T-cell (primary cell): ENCODE data around the gene RETSAT. TPM values are rescaled to one million over a fixed set of nuclear protein-coding genes. Genes with fewer than 3 reads are reported as not detected.
"Not testable (repeated sequence)": the region's sequence is repeated elsewhere in the genome, so short reads cannot be mapped to it uniquely, and the experiment has no call there.

Experiments used
- ATAC-seq, 4 experiments: fragments of 200-7000 bp in 3 of 4; fragments of 150-1000 bp in 1 of 4; cut with Tn5 transposase; replicated peaks in 1 of 4; 1 replicate in 3 of 4; 2 replicates in 1 of 4; pipeline ENCODE4 v1.10.0; 2021; ENCODE audit warnings: moderate library complexity in 3 of 4, mild to moderate bottlenecking in 2 of 4, moderate number of reproducible peaks in 1 of 4
- CTCF ChIA-PET, 2 donors: fragments of 300-600 bp; sonication (Branson Sonifier 250); formaldehyde crosslinking; loops; one replicate each; lab custom pipeline; 2022; ENCODE audit warnings: antibody characterized with exemption in 2 of 2; lab: Charles Lee
- POLR2A ChIA-PET, 2 donors: fragments of 300-600 bp; sonication (Branson Sonifier 250); formaldehyde crosslinking; loops; one replicate each; lab custom pipeline; 2022; ENCODE audit warnings: antibody characterized with exemption in 2 of 2; lab: Charles Lee
- DNase-seq, 35 experiments: peaks; one replicate each; pipeline versions ENCODE4 v3.0.0 to v3.0.0-alpha.2; 2013 to 2023
- H3K27ac ChIP-seq: one replicate; pipeline ENCODE4 v1.5.1; 2013; ENCODE audit warnings: low read length
- H3K27me3 ChIP-seq, 2 experiments: replicated peaks in 1 of 2; 1 replicate in 1 of 2; 2 replicates in 1 of 2; pipeline versions ENCODE4 v1.6.1 to v1.7.0; 2013; ENCODE audit warnings: low read length in 1 of 2, mixed read lengths in 1 of 2; ENCODE audit not compliant: control insufficient read depth in 2 of 2, insufficient read depth in 2 of 2; ENCODE audit errors: extremely low read depth in 1 of 2
- H3K36me3 ChIP-seq, 2 donors: 1 replicate in 1 of 2; 2 replicates in 1 of 2; pipeline versions ENCODE4 v1.6.1 to v1.7.0; 2013; ENCODE audit warnings: low read length in 1 of 2; ENCODE audit not compliant: control insufficient read depth in 2 of 2, insufficient read depth in 1 of 2; ENCODE audit errors: extremely low read depth in 1 of 2
- H3K4me1 ChIP-seq, 2 experiments: 1 replicate in 1 of 2; 2 replicates in 1 of 2; pipeline versions ENCODE4 v1.6.1 to v1.7.0; 2013; ENCODE audit warnings: low read length in 2 of 2, mixed read lengths in 1 of 2; ENCODE audit not compliant: insufficient read depth in 2 of 2, control insufficient read depth in 1 of 2; ENCODE audit errors: extremely low read depth in 1 of 2
- H3K4me3 ChIP-seq, 2 donors: 1 replicate in 1 of 2; 2 replicates in 1 of 2; pipeline versions ENCODE4 v1.5.1 to v1.7.0; 2013; ENCODE audit warnings: mild to moderate bottlenecking in 2 of 2, low read length in 1 of 2, moderate library complexity in 1 of 2; ENCODE audit not compliant: control insufficient read depth in 1 of 2; ENCODE audit errors: extremely low read depth in 1 of 2
- H3K9me3 ChIP-seq: 2 replicates; pipeline ENCODE4 v1.7.0; 2013
- H3K27ac Mint-ChIP-seq, 2 donors: one replicate each; pipeline ENCODE4 v1.8.0; 2020 to 2021; ENCODE audit warnings: mild to moderate bottlenecking in 2 of 2, mixed read lengths in 2 of 2
- H3K27me3 Mint-ChIP-seq, 2 donors: one replicate each; pipeline ENCODE4 v1.8.0; 2021 to 2022; ENCODE audit warnings: mixed read lengths in 2 of 2
- H3K36me3 Mint-ChIP-seq: one replicate; pipeline ENCODE4 v1.8.0; 2021; ENCODE audit warnings: mixed read lengths
- H3K4me1 Mint-ChIP-seq, 3 donors: one replicate each; pipeline ENCODE4 v1.8.0; 2020 to 2022; ENCODE audit warnings: mixed read lengths in 3 of 3, mild to moderate bottlenecking in 1 of 3
- H3K4me3 Mint-ChIP-seq, 3 donors: one replicate each; pipeline ENCODE4 v1.8.0; 2020 to 2022; ENCODE audit warnings: mild to moderate bottlenecking in 3 of 3, mixed read lengths in 3 of 3, moderate library complexity in 3 of 3
- H3K9me3 Mint-ChIP-seq, 3 donors: one replicate each; pipeline ENCODE4 v1.8.0; 2020 to 2022; ENCODE audit warnings: mixed read lengths in 3 of 3
- WGBS: methylation state at CpG from one replicate; pipeline ENCODE4 v1.1.5; 2013; ENCODE audit warnings: missing lambda C conversion rate; ENCODE audit not compliant: insufficient coverage; 5-methylcytosine and 5-hydroxymethylcytosine counted together
- total RNA-seq, 35 experiments: library from RNA in 6 of 35; stranded (reverse) in 6 of 35; fragments of 120-200 nt in 1 of 35; gene quantifications; one replicate each; pipeline versions ENCODE4 v1.2.1 to v1.2.4 and lab custom pipeline; 2013 to 2026

RETSAT gene
- total RNA-seq, 5 donors from 2014 or later (not counting 1 experiment from before 2014, with no cell fraction given), result 24.2 to 36.3 (median 26.5) TPM

DNA sequence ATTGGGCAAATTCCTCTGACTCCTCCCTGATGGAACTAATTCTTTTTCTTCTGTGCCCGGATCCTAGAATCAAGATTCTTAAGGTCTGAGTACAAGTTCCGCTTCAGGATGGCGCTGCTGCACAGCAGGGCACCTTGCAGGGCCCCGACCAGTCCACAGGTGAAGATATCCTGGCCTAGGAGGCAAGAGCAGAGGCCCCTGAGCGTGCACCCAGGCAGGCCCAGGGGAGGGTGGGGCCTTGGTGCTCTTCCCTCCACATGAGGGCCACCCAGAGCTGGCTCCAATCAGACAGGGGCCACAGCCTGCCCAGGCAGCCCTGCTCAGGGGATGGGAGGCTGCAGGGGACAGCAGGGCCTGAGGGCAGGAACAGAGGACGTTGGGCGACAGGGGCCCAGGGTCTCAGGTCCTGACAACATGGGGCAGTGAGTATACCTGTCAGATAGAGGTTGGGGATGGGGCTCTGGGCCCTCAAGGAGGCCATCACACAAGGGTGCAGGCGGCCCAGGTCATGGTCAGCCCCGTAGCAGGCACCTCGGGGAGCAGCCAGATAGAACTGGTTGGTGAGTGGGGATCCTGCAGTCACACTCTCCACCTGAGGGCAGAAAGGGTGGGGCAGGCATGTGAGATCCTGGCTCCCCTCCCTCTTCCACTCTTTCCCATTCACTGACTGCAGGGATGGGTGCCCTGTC is 11.0 kb downstream of the RETSAT start:
- peaks cover 49% of the 10 kb centered on the region for H3K36me3 Mint-ChIP-seq
- POLR2A ChIA-PET, H3K27ac ChIP-seq, H3K4me3 Mint-ChIP-seq, H3K4me3 ChIP-seq, H3K9me3 Mint-ChIP-seq, ATAC-seq, CTCF ChIA-PET, H3K27ac Mint-ChIP-seq, H3K4me1 ChIP-seq, H3K9me3 ChIP-seq, H3K27me3 ChIP-seq, H3K27me3 Mint-ChIP-seq, H3K4me1 Mint-ChIP-seq, DNase-seq: not testable (repeated sequence)
- peaks cover 7 to 43% of the 10 kb centered on the region in 2 donors for H3K36me3 ChIP-seq
- WGBS, result 100% methylated on average over 6 of the region's 10 CpGs

DNA sequence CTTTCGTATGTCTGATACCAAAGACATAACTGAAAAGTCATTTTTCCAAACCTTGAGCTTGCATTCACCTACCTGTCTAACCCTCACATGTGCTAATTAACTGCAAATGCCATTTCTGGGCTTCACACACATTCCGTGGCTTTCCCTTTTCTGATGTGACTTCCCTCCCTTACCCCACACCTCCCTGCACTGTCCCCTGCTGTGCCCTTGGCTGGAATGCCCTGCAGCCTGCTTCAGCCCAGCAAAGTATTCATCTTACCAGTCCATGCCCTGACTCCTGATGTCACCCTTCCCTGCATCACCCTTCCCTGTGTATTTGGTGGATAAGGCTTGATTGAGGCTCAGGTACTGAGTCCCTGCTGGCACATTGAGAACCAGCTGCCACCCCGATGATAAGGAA is 12.2 kb downstream of the RETSAT start:
- H3K4me1 Mint-ChIP-seq, result no peaks in the 10 kb centered on the region
- H3K4me1 ChIP-seq, result no peaks in the 10 kb centered on the region
- ChIA-PET CTCF (interaction anchor here in 1 of 2 donors (0.6 kb wide), 1 partner anchor 197 kb away, joined by 3 read pairs; the partner anchor contains the start of gene MAT2A), POLR2A (no interaction called here)
- H3K9me3 ChIP-seq, result no peaks in the 10 kb centered on the region
- H3K36me3 Mint-ChIP-seq, result peaks cover 41% of the 10 kb centered on the region
- ATAC-seq (no peak), DNase-seq (no peak)
- H3K9me3 Mint-ChIP-seq, result no peaks in the 10 kb centered on the region
- no peak overlapping the region for H3K4me3 ChIP-seq
- WGBS, result 89% methylated on average over 1 of the region's 3 CpGs
- H3K27me3 Mint-ChIP-seq, result no peaks in the 10 kb centered on the region
- H3K27ac Mint-ChIP-seq, result no peak overlapping the region
- H3K36me3 ChIP-seq, result peaks cover 7 to 37% of the 10 kb centered on the region in 2 donors
- no peaks in the 10 kb centered on the region for H3K27me3 ChIP-seq
- no peak overlapping the region for H3K4me3 Mint-ChIP-seq
- no peak overlapping the region for H3K27ac ChIP-seq

DNA sequence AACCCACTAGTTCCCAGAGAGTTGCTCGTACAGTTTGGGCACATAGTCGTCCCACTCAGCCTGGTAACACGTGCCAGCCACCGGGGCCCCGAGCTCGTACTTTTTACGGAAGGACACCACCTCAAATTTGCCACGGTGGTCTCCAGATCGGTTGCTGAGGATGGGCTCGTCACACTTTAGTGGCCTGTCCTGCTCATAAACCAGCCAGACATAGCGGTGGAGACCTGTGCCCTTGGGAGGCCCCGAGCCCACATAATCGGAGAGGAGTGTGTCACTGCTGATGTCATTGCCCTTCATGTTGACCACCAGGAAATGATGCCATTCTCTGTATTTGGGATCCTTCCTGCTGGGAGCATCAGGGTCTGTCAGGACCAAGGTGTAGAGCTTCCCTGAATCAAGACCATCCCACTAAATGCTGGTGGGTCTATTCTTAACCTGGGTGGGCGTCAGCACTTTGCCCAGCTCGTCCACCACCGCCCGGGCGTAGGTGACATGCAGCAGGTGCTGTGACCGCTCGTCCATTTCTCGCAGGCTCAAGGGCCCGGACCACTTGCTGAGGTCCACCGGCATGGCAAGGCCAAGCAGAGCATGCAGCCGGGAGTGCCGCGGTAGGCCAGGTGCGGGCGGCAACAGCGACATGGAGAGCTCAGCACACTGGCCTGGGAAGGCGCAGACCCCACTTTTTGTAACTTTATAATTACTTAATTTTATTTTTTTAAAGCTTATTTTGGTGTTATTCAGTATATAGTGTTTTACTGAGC is 12.9 kb downstream of the RETSAT start:
- Histone ChIP-seq H3K36me3 (peaks cover 7 to 31% of the 10 kb centered on the region in 2 donors), H3K4me1 (no peaks in the 10 kb centered on the region), H3K9me3 (no peaks in the 10 kb centered on the region), H3K27me3 (no peaks in the 10 kb centered on the region), H3K27ac (no peak overlapping the region), H3K4me3 (no peak overlapping the region)
- Mint-ChIP-seq H3K9me3 (no peaks in the 10 kb centered on the region), H3K27me3 (no peaks in the 10 kb centered on the region), H3K4me1 (no peaks in the 10 kb centered on the region), H3K36me3 (peaks cover 35% of the 10 kb centered on the region), H3K27ac (no peak overlapping the region), H3K4me3 (no peak overlapping the region)
- ATAC-seq, result no peak
- 95% methylated on average over 21 of the region's 30 CpGs for WGBS
- CTCF ChIA-PET, result interaction anchor here in 1 of 2 donors (0.6 kb wide), 1 partner anchor 197 kb away, joined by 3 read pairs; the partner anchor contains the start of gene MAT2A
- POLR2A ChIA-PET, result interaction anchor here in 1 of 2 donors (0.6 kb wide), 1 partner anchor 41 kb away, joined by 4 read pairs; no protein-coding TSS in a partner anchor
- no peak for DNase-seq

DNA sequence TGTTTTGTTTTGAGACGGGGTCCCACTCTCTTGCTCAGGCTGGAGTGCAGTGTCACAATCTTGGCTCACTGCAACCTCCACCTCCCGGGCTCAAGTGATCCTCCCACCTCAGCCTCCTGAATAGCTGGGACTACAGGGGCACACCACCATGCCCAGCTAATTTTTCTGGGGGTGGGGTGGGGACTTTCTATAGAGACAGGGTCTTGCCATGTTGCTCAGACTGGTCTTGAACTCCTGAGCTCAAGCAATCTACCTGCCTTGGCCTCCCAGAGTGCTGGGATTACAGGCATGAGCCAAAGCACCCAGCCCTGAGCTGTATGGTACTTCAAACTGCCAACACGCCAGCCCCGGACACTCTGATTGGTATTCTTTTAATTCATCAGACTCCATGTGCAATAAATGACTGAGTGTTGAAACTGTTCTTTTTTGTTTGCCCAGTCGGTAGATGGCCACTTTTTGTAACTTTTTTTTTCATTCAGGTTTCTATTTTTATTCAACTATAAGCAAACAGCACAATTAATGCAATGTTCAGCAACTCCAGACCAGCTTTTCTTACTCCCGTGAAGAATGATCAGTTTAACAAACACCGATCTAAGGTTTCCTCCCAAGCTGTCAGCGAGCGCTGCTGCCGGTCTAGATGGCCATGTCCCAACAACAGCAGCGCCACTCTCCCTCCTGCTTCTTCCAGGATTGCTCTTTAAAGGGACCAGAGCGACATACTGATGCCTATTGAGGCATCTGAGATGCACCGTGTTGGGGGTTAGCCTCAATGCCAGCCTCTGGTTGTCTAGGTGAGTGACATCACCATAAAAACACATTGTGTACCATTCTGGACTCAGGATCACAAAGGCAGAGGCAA is 14.1 kb downstream of the RETSAT start:
- ChIA-PET POLR2A (interaction anchor here in 1 of 2 donors (0.6 kb wide), 1 partner anchor 42 kb away, joined by 4 read pairs; no protein-coding TSS in a partner anchor), CTCF (interaction anchor here (0.5 kb wide), 2 partner anchors 40 to 42 kb away, joined by 4 to 5 read pairs; no protein-coding TSS in a partner anchor)
- no peak overlapping the region for H3K4me3 ChIP-seq
- no peaks in the 10 kb centered on the region for H3K4me1 ChIP-seq
- Mint-ChIP-seq H3K4me1 (no peaks in the 10 kb centered on the region), H3K9me3 (no peaks in the 10 kb centered on the region), H3K27ac (no peak overlapping the region), H3K4me3 (no peak overlapping the region), H3K36me3 (peaks cover 29% of the 10 kb centered on the region), H3K27me3 (no peaks in the 10 kb centered on the region)
- ATAC-seq (no peak), DNase-seq (no peak)
- no peaks in the 10 kb centered on the region for H3K27me3 ChIP-seq
- H3K9me3 ChIP-seq, result no peaks in the 10 kb centered on the region
- H3K36me3 ChIP-seq, result peaks cover 7 to 19% of the 10 kb centered on the region in 2 donors
- WGBS, result 96% methylated on average over 7 of the region's 13 CpGs
- no peak overlapping the region for H3K27ac ChIP-seq

DNA sequence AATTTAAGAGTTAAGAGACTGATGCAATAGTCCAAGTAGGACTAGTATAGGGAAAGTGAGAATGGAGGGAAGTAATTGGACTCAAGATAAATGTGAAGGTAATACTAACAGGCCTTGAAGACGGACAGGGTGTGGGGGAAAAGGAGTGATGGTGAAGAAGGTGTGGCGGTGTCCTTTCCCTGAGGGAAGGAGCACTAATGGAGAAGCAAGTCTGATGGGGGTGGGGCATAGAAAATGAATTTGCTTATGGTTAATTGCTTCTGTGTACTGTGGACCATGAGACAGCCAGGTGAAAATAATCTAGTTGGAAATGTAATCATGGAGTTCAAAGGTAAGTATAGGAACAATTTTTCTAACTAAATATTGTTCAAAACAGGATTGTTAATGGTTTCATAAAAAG is 19.4 kb downstream of the RETSAT start:
- Mint-ChIP-seq H3K27me3 (no peaks in the 10 kb centered on the region), H3K36me3 (no peaks in the 10 kb centered on the region), H3K27ac (no peak overlapping the region), H3K4me1 (no peaks in the 10 kb centered on the region), H3K4me3 (no peak overlapping the region), H3K9me3 (no peaks in the 10 kb centered on the region)
- ATAC-seq (no peak), DNase-seq (no peak)
- POLR2A ChIA-PET, result no interaction called here
- Histone ChIP-seq H3K27me3 (no peaks in the 10 kb centered on the region), H3K36me3 (no peaks in the 10 kb centered on the region), H3K4me1 (no peaks in the 10 kb centered on the region), H3K9me3 (no peaks in the 10 kb centered on the region), H3K4me3 (no peak overlapping the region), H3K27ac (no peak overlapping the region)
- CTCF ChIA-PET, result no interaction called here
- WGBS, result 50% methylated on average over 2 of the region's 2 CpGs

DNA sequence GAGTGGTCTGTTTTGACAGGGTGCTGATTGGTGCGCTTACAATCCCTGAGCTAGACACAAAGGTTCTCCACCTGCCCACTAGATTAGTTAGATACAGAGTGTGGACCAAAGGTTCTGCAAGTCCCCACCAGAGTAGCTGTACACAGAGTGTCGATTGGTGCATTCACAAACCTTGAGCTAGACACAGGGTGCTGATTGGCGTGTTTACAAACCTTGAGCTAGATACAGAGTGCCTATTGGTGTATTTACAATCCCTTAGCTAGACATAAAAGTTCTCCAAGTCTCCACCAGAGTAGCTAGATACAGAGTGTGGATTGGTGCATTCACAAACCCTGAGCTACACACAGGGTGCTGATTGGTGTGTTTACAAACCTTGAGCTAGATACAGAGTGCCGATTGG is 20.5 kb downstream of the RETSAT start:
- 100% methylated on average over 1 of the region's 4 CpGs for WGBS

More for the DNA sequence above, 20.5 kb downstream of the RETSAT start:
- not testable (repeated sequence) for DNase-seq, H3K27me3 Mint-ChIP-seq, H3K27ac ChIP-seq, H3K4me1 Mint-ChIP-seq, H3K27me3 ChIP-seq, H3K4me3 Mint-ChIP-seq, H3K9me3 Mint-ChIP-seq, H3K36me3 ChIP-seq, H3K36me3 Mint-ChIP-seq, H3K4me3 ChIP-seq, ATAC-seq, H3K27ac Mint-ChIP-seq, H3K9me3 ChIP-seq, H3K4me1 ChIP-seq
- POLR2A ChIA-PET, result interaction anchor here in 1 of 2 donors (0.7 kb wide), 1 partner anchor 55 kb away, joined by 3 read pairs; no protein-coding TSS in a partner anchor
- CTCF ChIA-PET, result interaction anchor here in 1 of 2 donors (0.5 kb wide), 1 partner anchor 10 kb away, joined by 4 read pairs; no protein-coding TSS in a partner anchor
